GM21390 (cell line): ENCODE results near the gene SMPD3.
A peak's percentile ranks its signal among the peaks of the same experiment; 100 is the strongest.

Source experiments
- ATAC-seq: cut with Tn5 transposase; IDR thresholded peaks from one replicate; pipeline ENCODE4 v1.9.1; 2021; ENCODE audit not compliant: unreplicated experiment

The SMPD3 gene

GRCh38 chr16:68359398-68360191 lies 88.7 kb downstream of the SMPD3 start:
- ATAC-seq = no peak

DNA sequence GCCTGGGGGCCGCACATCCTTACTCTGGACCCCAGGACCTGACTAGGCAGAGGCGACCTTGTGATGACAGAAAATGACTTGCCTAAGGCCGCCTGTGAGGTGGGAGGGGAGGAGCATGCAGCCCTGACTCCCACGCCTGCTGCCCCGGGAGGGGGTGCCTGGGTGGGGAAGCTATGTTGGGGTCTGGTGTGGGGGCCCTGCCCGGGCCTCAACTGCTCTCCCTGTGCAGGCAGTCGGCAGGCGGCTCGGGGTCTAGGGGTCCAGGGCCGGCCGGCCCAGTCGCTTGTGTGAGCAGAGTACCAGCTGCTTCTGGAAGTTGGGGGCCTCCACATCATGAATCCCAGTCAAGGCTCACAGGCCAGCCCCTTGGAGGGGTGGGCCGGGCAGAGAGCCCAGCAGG lies 89.4 kb downstream of the SMPD3 start:
- no peak for ATAC-seq

DNA sequence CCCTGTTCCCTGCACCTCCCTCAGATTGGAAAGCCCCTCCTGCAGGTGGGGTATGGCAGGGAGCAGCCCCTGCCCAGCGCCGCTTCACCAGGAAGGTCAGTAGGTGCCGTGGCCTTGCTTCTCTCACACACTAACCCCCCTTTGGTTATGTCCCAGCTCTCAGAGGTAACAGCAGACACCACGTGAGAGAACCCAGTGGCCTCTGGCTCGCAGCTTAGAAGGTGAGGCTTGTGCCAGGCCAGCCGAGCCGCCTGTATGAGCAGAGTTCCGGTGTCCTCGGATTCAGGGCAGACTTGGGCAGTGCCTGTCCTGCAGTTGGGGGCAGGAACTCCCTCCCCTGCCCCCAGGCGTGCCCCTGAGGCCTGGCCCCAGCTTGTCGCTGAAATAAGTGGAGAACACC lies 90.4 kb downstream of the SMPD3 start:
- no peak for ATAC-seq

DNA sequence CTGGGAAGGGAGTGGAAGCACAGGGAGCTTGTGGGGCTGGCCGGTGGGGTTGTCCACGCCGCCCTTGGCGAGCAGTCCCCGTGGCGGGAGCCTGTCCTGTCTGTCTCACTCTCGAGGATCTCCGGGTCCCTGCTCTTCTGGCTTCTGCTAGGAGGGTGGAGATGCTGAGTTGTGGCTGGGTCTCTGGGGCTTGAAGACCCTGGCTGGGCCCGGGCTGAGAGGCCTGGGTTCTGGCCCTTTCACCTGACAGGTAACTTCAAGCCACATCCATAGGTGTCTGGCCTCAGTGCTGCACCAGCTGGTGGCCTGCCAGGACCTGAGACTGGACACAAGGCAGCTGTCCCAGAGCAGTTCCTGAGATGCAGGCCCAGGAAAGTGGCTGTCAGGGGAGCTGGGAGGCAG lies 90.8 kb downstream of the SMPD3 start:
- no peak for ATAC-seq

GRCh38 chr16:68356919-68357286 lies 91.4 kb downstream of the SMPD3 start:
- ATAC-seq = no peak

DNA sequence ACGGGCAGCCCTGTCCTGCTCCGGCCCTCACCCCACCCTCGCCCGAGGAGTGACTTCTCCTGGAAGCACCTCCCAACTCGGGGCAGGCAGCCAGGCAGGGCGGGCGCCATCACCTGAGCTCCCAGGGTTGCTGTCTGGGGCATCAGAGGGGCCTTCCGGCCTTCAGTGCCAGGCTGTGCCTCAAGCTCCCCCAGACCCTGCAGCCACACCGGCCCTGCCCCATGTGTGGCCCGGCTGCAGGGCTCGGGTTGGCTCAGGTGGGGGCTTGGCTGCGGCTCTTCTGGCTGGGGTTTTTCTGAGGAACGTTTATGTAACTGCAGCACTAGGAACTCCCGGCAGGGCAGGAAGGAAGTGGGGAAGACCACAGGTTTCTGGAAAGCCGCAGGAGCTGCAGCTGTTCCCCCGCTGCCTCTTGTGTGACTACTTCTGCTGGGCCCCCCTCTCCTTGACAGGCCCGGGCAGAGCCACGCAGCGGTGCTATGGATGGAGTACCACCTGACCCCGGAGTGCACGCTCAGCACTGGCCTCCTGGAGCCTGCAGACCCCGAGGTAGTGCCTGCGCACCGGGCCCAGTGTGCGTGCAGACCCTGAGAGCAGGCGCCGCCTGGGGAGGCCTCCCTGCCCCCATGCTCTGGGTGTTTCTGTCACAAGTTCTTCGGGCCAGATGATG lies 91.9 kb downstream of the SMPD3 start:
- peak; percentile 88 for ATAC-seq

DNA sequence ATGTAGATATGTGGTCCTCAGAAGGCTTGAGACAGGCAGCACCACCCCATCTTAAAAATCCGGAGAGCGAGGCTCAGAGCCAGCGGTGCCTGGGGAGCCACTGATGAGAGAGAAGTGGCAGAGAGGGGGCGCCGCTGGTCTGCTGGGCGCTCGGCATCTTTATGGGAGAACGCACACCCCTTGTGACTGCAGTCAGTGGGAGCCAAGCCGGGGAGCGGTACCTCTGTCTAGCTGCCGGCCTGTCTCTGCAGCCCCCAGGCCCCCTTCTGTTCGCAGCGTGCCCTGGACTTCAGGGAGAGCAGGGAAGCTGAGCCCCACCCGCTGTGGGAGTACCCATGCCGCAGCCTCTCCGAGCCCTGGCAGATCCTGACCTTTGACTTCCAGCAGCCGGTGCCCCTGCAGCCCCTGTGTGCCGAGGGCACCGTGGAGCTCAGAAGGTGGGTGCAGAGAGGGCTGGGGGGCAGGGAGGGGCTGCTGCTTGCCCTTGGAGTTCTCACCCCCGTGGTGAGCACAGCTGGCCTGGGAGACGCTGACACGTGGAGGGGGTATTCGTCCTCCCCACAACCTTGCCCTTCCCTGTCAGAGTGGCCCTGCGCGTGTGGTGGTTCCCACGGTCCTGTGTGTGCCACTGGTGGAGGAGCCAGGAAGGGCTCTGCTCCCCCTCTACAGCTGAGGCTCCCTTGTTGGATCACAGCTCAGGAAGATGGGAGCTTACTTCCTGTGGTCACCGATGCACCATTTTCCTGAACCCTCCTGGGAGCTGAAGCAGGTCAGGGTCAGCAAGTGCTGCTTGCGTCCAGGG lies 92.7 kb downstream of the SMPD3 start:
- ATAC-seq = no peak

GRCh38 chr16:68354816-68355215 lies 93.5 kb downstream of the SMPD3 start:
- no peak for ATAC-seq

GRCh38 chr16:68353366-68353765 lies 94.9 kb downstream of the SMPD3 start:
- ATAC-seq = no peak

DNA sequence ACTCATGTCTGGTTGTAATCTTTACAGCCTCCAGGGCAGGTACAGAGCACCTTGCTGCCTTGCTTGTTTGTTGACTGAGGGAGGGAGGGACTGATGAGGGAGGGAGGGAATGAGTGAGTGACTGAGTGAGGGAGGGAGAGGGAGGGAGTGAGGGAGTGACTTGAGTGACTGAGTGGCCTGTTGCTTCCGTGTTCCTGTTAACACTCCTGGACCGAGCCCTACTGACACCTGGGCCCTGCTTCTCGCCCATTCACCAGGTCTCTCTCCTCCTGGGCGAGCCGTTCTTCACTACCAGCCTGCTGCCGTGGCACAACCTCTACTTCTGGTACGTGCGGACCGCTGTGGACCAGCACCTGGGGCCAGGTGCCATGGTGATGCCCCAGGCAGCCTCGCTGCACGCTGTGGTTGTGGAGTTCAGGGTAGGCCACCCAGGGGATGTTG lies 96.3 kb downstream of the SMPD3 start:
- ATAC-seq = no peak

- no peak for ATAC-seq
These were observed 96.8 kb downstream of the SMPD3 start for GRCh38 chr16:68351463-68351862.

DNA sequence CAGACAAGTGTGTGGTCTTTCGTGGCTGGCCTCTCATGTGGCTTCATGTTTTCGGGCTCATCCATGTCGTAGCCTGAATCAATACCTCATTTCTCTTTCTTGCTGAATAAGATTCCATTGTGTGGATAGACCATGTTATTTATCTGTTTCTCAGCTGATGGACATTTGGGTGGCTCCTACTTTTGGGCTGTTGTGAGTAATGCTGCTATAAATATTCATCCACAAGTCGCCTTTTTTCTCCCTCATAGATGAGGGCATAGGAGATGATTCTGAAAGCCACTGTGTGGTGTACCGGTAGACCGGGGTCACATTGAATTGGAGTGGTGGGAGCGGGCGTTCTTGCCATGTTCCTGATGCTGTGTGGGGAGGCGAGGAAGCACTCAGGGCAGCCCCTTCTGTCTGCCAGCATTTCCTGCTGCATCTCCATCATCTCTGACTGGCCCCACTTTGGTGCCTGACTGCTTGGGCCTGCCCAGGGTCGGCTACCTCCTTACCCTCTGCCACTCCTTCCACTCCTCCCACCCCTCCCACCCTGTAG lies 97.4 kb downstream of the SMPD3 start:
- no peak for ATAC-seq

DNA sequence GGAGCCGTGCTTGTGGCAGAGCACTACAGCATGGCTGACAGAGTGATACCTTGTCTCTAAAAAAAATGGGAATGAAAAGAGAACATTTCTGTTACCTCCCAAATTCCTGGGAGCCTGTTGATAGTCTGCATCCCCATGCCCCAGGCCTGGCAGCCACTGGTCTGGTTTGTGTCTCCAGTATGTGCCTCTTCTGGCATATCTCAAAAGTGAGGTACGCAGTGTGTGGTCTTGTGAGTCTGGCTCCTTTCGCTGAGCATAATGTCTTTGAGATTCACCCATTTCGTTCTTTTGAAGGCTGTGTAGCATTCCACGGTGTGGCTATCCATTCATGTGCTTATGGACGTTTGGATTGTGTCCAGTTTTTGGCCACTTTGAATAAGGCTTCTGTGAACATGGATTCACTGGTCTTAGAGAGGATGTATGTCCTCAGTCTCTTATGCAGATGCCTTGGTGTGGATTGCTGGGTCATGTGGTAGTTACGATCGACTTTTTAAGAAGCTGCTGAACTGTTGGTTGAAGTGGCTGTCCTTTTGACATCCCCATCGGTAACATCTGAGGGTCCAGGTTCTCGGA lies 98.4 kb downstream of the SMPD3 start:
- ATAC-seq = no peak

- no peak for ATAC-seq
These were observed 99.5 kb downstream of the SMPD3 start for GRCh38 chr16:68348639-68349445.

GRCh38 chr16:68347605-68348004 lies 100.7 kb downstream of the SMPD3 start:
- no peak for ATAC-seq

DNA sequence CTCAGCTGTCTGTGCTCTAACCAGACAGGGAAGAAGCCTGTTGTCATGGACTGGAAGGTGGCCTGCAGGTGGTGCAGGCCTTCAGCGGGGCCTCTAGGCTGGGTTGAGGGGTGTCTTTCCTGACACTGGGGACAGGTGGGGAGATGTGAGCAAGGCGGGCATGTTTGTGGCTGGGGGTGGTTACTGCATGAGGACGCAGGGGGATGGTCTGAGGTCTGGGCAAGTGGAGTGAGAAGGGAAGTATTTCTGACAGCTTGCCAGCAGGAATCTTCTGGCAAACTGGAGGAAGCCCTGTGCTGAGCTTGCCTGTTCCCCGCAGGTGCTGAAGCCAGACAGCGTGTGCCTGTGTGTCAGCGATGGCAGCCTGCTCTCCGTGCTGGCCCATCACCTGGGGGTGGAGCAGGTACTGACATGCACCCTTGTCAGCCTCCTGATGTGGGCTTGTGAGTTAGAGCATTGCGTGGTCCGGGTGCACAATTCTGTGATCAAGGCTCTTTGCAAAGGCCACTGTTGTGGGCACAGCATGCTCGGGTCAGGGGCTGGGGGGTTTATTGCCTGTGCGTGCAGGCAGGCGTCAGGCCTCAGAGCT lies 101.3 kb downstream of the SMPD3 start:
- ATAC-seq = no peak

DNA sequence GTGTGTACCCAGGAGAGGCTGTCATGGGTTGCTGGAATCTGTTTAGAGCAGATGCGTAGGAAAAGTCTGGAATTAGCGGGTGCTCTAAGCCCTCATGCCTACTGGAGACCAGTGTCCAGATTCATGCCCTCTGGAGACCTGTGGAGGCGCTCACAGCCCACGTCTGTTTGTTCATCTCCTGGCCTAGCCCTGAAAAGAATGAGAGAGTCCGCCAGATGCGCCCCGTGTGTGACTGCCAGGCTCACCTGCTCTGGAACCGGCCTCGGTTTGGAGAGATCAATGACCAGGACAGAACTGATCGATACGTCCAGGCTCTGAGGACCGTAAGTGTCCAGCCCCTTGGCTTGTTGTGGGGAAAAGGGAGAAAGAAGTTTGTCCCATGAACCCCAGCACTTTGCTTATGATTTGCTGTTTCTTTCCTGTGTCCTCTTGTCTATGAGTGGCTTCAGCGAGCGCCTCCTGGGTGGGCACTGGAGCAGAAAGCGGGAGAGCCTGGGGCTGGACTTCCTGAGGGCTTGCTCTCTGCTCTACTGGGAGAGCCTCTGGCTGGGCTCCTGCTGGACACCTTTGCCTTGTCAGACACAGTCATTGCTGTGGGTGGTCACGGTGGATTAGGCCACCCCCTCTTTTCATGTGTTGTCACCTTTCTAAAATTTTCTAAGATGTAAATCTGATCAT lies 102.2 kb downstream of the SMPD3 start:
- no peak for ATAC-seq

DNA sequence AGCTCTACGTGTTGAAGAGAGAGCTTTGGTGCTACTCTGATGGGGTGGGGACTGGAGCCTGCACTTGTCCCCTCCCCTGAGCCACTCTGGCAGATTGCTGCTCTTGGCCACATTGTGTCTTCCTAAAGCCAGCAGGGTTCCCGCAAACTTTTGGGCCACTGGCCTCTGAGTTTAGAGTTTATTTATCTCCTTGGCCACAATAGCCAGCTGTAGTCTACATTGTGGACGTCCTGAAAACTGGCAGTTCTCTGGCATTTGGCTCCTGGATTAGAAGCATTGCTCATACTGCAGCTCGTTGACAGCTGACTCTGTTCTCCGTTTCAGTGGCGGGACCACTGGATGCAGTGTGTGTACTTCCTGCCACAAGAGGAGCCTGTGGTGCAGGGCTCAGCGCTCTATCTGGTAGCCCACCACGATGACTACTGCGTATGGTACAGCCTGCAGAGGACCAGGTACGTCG lies 102.9 kb downstream of the SMPD3 start:
- ATAC-seq = no peak

GRCh38 chr16:68344252-68344651 lies 104.1 kb downstream of the SMPD3 start:
- no peak for ATAC-seq
